K562 (cell line): ENCODE data around the gene POLD2. TPM values are rescaled to one million over a fixed set of nuclear protein-coding genes. Genes with fewer than 3 reads are reported as not detected.

Experiments used
- ETV5 ChIP-seq: sonication (generic); formaldehyde crosslinking; IDR thresholded peaks from 2 replicates; pipeline ENCODE4 v1.4.0; 2020; ENCODE audit warnings: low read depth, mild to moderate bottlenecking, missing genetic modification reagents
- NR2F6 ChIP-seq: fragments of 450-650 bp; formaldehyde crosslinking; IDR thresholded peaks from 2 replicates; pipeline ENCODE4 v1.4.0; 2020; ENCODE audit warnings: mild to moderate bottlenecking
- RBBP5 ChIP-seq: fragments of 200-600 bp; sonication (generic); IDR thresholded peaks from 2 replicates; pipeline ENCODE4 v1.6.1; 2012; ENCODE audit warnings: borderline replicate concordance, mild to moderate bottlenecking, low read length, control low read depth, inconsistent platforms; ENCODE audit not compliant: insufficient read depth, poor library complexity, severe bottlenecking
- RBM25 ChIP-seq: fragments of 200-400 bp; formaldehyde crosslinking; IDR thresholded peaks from 2 replicates; pipeline ENCODE4 v1.6.1; 2018; ENCODE audit warnings: low read length, low read depth, moderate library complexity; ENCODE audit not compliant: severe bottlenecking
- TRIM24 ChIP-seq, 2 experiments: fragments of 450-650 bp; IDR thresholded peaks; 2 replicates each; pipeline ENCODE4 v1.6.1; 2016
- ZBTB7A ChIP-seq: IDR thresholded peaks from 2 replicates; pipeline ENCODE4 v1.6.1; 2011; ENCODE audit warnings: low read depth, mild to moderate bottlenecking, low read length, moderate library complexity, borderline replicate concordance; ENCODE audit not compliant: control insufficient read depth
- polyA plus RNA-seq, 8 experiments: library from polyadenylated mRNA; depleted of rRNA in 4 of 8; stranded (reverse) in 5 of 8; unstranded in 3 of 8; fragments of >200 nt; fragmentation: Nextera tagmentation in 2 of 8; fragmentation: Illumina TruSeq in 1 of 8; extraction: Ambion mirVana in 2 of 8; extraction: Trizol in 1 of 8; gene quantifications; 2 replicates each; pipeline versions ENCODE4 v1.2.1 to v1.2.3, GENCODE V29; 2011 to 2014; ENCODE audit warnings: inconsistent platforms in 1 of 8, missing spikeins in 1 of 8
- total RNA-seq, 7 experiments: library from RNA; depleted of rRNA in 6 of 7; stranded (reverse); fragments of >200 nt in 6 of 7; fragmentation: Illumina TruSeq in 2 of 7; extraction: Trizol in 2 of 7; gene quantifications; 2 replicates each; pipeline versions ENCODE4 v1.2.1 to v1.2.3, GENCODE V29; 2011 to 2021; ENCODE audit warnings: low replicate concordance in 1 of 7
- TF ChIP-seq, protein P1 (sequence below), 2 experiments: IDR thresholded peaks; 2 replicates each; pipeline ENCODE4 v1.6.1; 2012; ENCODE audit warnings: improper control_type of control experiment in 2 of 2, low read depth in 2 of 2, low read length in 2 of 2, borderline replicate concordance in 1 of 2
- TF ChIP-seq, protein P2 (sequence below): fragments of 450-650 bp; IDR thresholded peaks from 2 replicates; pipeline ENCODE4 v1.6.1; 2017; ENCODE audit warnings: mild to moderate bottlenecking, moderate library complexity
- TF ChIP-seq, protein P3 (sequence below): fragments of 250-450 bp; sonication (Bioruptor Pico); IDR thresholded peaks from 2 replicates; pipeline ENCODE4 v1.8.0; 2021; ENCODE audit warnings: moderate library complexity, mild to moderate bottlenecking, inconsistent platforms
- TF ChIP-seq, protein P4 (sequence below): fragments of 250-450 bp; sonication (Bioruptor Pico); IDR thresholded peaks from 2 replicates; pipeline ENCODE4 v1.9.0; 2021; ENCODE audit warnings: mild to moderate bottlenecking

Gene POLD2
- total and polyA plus RNA-seq, 9 of the 15 experiments (the other 6 are each of a cell fraction or from before 2014, with no cell fraction given), result 29.7 to 259 (median 225) TPM

DNA sequence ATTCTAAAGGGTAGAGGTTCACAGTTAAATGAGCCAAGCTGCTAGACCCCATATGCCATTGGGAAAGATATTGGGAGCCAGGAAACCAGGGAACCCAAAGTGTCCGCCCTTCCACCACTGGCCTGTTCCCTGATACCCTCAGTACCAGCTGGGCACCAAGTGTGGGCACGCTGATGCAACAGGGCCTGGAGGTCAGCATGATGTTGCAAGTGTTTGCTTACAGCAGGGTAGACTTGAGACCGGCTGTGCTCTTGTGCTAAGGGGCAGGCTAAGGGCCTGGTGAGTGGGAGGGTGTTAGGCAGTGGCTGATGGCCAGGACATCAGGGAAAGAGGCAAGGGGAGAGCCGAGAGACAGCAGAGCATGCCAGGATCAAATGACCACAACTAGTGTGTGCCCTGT lies 38.8 kb upstream of the POLD2 start (continued):
- TF ChIP-seq ZBTB7A, result no peak
- TF ChIP-seq, protein P1, sequence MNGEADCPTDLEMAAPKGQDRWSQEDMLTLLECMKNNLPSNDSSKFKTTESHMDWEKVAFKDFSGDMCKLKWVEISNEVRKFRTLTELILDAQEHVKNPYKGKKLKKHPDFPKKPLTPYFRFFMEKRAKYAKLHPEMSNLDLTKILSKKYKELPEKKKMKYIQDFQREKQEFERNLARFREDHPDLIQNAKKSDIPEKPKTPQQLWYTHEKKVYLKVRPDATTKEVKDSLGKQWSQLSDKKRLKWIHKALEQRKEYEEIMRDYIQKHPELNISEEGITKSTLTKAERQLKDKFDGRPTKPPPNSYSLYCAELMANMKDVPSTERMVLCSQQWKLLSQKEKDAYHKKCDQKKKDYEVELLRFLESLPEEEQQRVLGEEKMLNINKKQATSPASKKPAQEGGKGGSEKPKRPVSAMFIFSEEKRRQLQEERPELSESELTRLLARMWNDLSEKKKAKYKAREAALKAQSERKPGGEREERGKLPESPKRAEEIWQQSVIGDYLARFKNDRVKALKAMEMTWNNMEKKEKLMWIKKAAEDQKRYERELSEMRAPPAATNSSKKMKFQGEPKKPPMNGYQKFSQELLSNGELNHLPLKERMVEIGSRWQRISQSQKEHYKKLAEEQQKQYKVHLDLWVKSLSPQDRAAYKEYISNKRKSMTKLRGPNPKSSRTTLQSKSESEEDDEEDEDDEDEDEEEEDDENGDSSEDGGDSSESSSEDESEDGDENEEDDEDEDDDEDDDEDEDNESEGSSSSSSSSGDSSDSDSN (IDR thresholded peaks at IDR 0.05; ENCODE audit: borderline replicate concordance in 1 of 2, low read depth in 2 of 2, low read length in 2 of 2), result no peak
- TF ChIP-seq, protein P2, sequence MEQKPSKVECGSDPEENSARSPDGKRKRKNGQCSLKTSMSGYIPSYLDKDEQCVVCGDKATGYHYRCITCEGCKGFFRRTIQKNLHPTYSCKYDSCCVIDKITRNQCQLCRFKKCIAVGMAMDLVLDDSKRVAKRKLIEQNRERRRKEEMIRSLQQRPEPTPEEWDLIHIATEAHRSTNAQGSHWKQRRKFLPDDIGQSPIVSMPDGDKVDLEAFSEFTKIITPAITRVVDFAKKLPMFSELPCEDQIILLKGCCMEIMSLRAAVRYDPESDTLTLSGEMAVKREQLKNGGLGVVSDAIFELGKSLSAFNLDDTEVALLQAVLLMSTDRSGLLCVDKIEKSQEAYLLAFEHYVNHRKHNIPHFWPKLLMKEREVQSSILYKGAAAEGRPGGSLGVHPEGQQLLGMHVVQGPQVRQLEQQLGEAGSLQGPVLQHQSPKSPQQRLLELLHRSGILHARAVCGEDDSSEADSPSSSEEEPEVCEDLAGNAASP, result no peak
- TF ChIP-seq TRIM24 (IDR thresholded peaks at IDR 0.05), result no peak
- TF ChIP-seq NR2F6 (CRISPR knock-in tag), result no peak
- no peak for TF ChIP-seq RBM25
- TF ChIP-seq, protein P3, sequence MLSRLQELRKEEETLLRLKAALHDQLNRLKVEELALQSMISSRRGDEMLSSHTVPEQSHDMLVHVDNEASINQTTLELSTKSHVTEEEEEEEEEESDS, result no peak
- TF ChIP-seq, protein P4, sequence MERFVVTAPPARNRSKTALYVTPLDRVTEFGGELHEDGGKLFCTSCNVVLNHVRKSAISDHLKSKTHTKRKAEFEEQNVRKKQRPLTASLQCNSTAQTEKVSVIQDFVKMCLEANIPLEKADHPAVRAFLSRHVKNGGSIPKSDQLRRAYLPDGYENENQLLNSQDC (CRISPR knock-in tag), result no peak
- no peak for TF ChIP-seq RBBP5
- TF ChIP-seq ETV5 (CRISPR knock-in tag), result no peak
